G401 (cell line): ENCODE data around the gene TRMT61A. TPM values are rescaled to one million over a fixed set of nuclear protein-coding genes. Genes with fewer than 3 reads are reported as not detected.

Experiments
- DNase-seq: peaks from one replicate; pipeline ENCODE4 v3.0.0-alpha.2; 2015; ENCODE audit warnings: low spot score
- in situ Hi-C: cut with HindIII; loops from 2 replicates; pipeline ENCODE4 v1.10.0; 2016; ENCODE audit warnings: low sequenced_read_pairs, mixed read lengths
- total RNA-seq: library from RNA; depleted of rRNA; stranded (reverse); fragments of >200 nt; shearing (Covaris generic); gene quantifications from 2 replicates; pipeline ENCODE4 v1.2.3, GENCODE V29; 2014; rRNA removed

The TRMT61A gene
- total RNA-seq, 1 experiment from 2014 or later, result 17.6 TPM

DNA sequence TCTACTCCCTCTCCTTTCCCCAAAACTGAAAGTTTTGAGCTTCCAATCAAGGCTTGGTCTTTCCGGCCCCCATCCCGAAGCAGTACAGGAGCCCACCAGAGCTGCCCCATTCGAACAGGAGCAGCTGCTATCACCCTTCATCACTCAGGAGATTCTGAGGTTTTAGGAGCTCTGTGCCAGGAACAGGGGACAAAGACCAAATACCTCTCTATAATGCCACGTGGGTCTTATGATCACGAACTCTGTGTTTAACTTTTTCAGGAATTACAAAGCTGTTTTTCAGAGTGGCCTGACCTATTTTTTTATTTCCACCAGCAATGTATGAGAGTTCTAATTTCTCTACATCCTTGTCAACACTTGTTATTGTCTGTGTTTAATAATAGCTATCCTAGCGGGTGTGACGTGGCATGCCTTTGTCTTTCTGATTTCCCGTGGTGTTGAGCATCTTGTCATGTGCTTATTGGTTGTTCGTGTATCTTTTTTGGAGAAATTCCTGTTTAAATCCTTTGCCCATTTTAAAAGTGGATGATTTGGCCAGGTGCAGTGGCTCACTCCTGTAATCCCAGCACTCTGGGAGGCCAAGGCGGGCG, 55.4 kb downstream of the TRMT61A start:
- no peak for DNase-seq
- in situ Hi-C loops, result no loop called here

Other genes with a start within 250 kb of the TRMT61A start
- 265 and 299 TPM in 2 replicates for gene EIF5, start 195.0 kb upstream of the TRMT61A start, total RNA-seq
- gene MARK3, start 143.8 kb upstream of the TRMT61A start, total RNA-seq, result 47.9 and 84.8 TPM in 2 replicates
- 672 and 986 TPM in 2 replicates for gene CKB, start 6.4 kb upstream of the TRMT61A start, total RNA-seq
- 4.0 and 12.2 TPM in 2 replicates for gene BAG5, start 33.5 kb downstream of the TRMT61A start, total RNA-seq
- gene COA8, start 33.8 kb downstream of the TRMT61A start, total RNA-seq, result 29.7 and 34.7 TPM in 2 replicates
- 87.3 and 184 TPM in 2 replicates for gene KLC1, start 100.0 kb downstream of the TRMT61A start, total RNA-seq
- gene XRCC3, start 186.3 kb downstream of the TRMT61A start, total RNA-seq, result 52.7 and 53.0 TPM in 2 replicates
- gene ZFYVE21, start 186.6 kb downstream of the TRMT61A start, total RNA-seq, result 18.1 and 23.4 TPM in 2 replicates